Right renal cortex interstitium (tissue), 3 donors: ENCODE results near the gene MARCHF6. TPM values are rescaled to one million over a fixed set of nuclear protein-coding genes. Genes with fewer than 3 reads are reported as not detected.
"Not testable (repeated sequence)": the region's sequence is repeated elsewhere in the genome, so short reads cannot be mapped to it uniquely, and the experiment has no call there.

Experiments
- DNase-seq, 3 donors: peaks; one replicate each; pipeline ENCODE4 v3.0.0-alpha.2; 2013; ENCODE audit warnings: low read depth in 3 of 3, low spot score in 2 of 3
- polyA plus RNA-seq, 3 donors: library from polyadenylated mRNA; unstranded; fragments of 120-200 nt; gene quantifications; one replicate each; pipeline ENCODE4 v1.2.1, GENCODE V29; 2013; ENCODE audit not compliant: insufficient read length in 3 of 3

Gene MARCHF6
- polyA plus RNA-seq, 3 donors: 185 to 198 (median 186) TPM

- no peak for DNase-seq
These were observed 20.8 kb downstream of the MARCHF6 start for GRCh38 chr5:10374046-10375022.

- not testable (repeated sequence) for DNase-seq
These were observed 21.7 kb downstream of the MARCHF6 start for GRCh38 chr5:10375146-10375545.

- DNase-seq: no peak
These were observed 23.0 kb downstream of the MARCHF6 start for GRCh38 chr5:10376544-10376943.

DNA sequence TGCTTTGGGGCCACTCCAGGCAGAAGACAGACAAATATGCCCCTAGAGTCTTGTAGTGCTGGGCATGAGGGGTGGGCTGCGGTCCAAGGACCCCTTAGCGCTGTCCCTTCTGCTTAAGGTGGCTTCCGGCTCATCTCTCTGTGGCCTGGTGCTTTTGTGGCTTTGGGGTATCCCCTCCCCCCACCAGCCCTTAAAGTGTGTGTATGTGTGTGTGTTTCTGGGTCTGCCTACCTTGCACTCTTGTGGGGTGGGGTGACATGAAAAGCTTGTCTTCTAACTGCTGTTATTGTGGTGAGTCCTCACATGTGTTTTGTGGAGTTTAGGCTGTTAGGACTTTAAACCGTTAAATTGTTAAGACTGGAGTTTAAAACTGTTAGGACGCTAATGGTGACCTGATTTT, 23.6 kb downstream of the MARCHF6 start:
- DNase-seq: no peak

- DNase-seq: no peak
These were observed 28.3 kb downstream of the MARCHF6 start for GRCh38 chr5:10381803-10382202.

- DNase-seq: no peak
These were observed 31.0 kb downstream of the MARCHF6 start for GRCh38 chr5:10384483-10384882.

DNA sequence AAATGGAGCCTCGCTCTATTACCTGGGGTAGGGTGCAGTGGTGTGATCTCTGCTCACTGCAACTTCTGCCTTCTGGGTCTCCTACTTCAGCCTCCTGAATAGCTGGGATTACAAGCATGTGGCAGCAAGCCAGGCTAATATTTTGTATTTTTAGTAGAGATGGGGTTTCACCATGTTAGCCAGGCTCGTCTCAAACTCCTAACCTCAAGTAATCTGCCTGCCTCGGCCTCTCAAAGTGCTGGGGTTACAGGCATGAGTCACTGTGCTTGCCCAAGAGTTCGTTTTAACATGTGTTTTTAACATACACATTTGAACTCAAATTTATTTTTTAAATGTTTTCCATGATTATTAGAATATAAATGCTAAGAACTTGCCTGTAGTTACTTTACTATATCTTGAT, 34.2 kb downstream of the MARCHF6 start:
- DNase-seq: no peak

DNA sequence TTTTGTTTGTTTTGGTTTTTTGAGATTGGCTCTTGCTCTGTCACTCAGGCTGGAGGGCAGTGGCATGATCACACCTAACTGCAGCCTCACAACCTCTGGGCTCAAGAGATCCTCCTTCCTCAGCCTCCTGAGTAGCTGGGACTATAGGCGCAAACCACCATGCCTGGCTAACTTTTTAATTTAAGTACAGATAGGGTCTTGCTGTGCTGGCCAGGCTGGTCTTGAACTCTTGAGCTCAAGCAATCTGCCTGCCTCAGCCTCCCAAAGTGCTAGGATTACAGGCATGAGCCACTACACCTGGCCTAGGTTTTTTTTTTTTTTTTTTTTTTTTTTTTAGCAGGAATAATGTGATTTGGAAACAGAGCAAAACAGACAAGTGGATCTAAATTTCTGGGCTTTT, 37.6 kb downstream of the MARCHF6 start:
- DNase-seq: no peak

- DNase-seq: not testable (repeated sequence)
These were observed 39.3 kb downstream of the MARCHF6 start for GRCh38 chr5:10392567-10393328.

GRCh38 chr5:10393491-10393890, 40.0 kb downstream of the MARCHF6 start:
- no peak for DNase-seq

DNA sequence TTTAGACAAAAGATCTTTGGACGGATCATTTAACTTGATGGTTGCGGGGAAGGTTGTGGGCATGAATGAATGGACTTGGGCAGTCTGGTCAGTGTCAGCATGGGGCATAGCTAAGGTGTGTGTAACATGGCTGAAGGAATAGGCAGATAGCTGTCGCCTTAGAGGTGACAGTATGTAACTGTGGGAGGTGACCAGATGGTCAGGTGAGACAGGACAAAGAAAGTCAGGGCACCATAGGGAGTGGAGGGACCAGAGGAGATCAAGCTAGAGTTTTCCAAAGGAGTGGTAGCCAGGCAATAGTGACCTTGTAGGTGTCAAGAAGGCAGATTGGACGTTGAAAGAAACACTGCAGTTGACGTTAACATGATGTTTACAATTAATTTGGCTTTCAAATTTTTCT, 43.1 kb downstream of the MARCHF6 start:
- no peak for DNase-seq

DNA sequence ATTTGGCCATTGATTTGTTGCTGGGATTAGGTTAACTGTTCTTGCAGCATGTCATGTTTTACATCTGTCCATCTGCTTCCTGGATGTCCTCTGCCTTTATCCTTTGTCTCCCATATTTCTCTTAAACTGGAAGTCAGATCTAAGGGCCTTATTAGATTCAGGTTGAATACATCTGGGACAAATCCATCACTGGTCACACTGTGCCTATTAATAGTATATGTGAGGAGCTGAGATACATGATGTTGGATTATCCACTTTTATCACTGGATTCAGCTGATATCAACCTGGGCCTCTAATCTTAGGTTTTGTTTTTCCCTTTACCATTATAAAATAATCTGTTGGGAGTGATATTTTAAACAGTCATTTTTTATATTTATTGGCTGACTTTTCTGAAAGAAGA, 46.3 kb downstream of the MARCHF6 start:
- no peak for DNase-seq

GRCh38 chr5:10400411-10400810, 46.9 kb downstream of the MARCHF6 start:
- DNase-seq: no peak

- no peak for DNase-seq
These were observed 47.3 kb downstream of the MARCHF6 start for GRCh38 chr5:10400831-10401230.

GRCh38 chr5:10401498-10401897, 48.0 kb downstream of the MARCHF6 start:
- DNase-seq: no peak

Other genes starting within 250 kb of the MARCHF6 start
- gene ATPSCKMT, start 103.8 kb upstream of the MARCHF6 start, polyA plus RNA-seq: 10 to 100 TPM; 19.0 to 22.6 (median 21.5) TPM
- 100 to 1,000 TPM; 294 to 320 (median 304) TPM for gene CCT5, start 103.4 kb upstream of the MARCHF6 start, polyA plus RNA-seq
- gene CMBL, start 45.8 kb upstream of the MARCHF6 start, polyA plus RNA-seq: 10 to 100 TPM; 41.1 to 51.0 (median 49.8) TPM
- under 1 TPM; 0.60 to 0.78 (median 0.64) TPM for gene ROPN1L, start 88.2 kb downstream of the MARCHF6 start, polyA plus RNA-seq
- gene ANKRD33B, start 210.4 kb downstream of the MARCHF6 start, polyA plus RNA-seq: 1 to 10 TPM; 1.4 to 1.8 (median 1.7) TPM